Urothelium cell line (cell line): ENCODE results near the gene TNRC6C.

ENCODE experiments used
- DNase-seq: peaks from one replicate; pipeline ENCODE4 v3.0.0; 2011; ENCODE audit warnings: low spot score, mixed read lengths
- FAIRE-seq: peaks from 2 replicates; lab custom pipeline; 2011; peaks lifted over from hg19 to GRCh38; lab: Jason Lieb, UNC

TNRC6C gene

GRCh38 chr17:78121801-78122215 is 163.3 kb downstream of the TNRC6C start:
- FAIRE-seq = no peak

GRCh38 chr17:78122216-78122930 is 163.9 kb downstream of the TNRC6C start:
- FAIRE-seq = no peak
- no peak for DNase-seq

More at GRCh38 chr17:78121801-78122215, 163.3 kb downstream of the TNRC6C start:
- no peak for DNase-seq

DNA sequence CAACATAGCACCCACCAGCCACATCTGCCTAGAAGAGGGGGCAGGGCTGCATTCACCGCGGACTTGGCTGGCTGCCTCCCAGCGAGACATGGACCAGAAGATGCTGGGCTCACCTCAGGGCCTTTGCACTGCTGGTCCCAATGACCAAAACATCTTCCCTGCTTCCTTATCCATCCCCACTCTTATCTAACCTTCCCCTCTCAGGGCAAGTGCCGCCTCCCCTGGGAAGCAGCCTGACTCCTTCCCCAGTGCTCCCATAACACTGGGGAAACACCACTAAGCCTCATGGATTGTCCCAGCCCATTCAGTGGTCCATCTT is 164.4 kb downstream of the TNRC6C start:
- DNase-seq (no peak), FAIRE-seq (no peak)

GRCh38 chr17:78123258-78123929 is 164.9 kb downstream of the TNRC6C start:
- FAIRE-seq (peak; percentile 97), DNase-seq (no peak)

DNA sequence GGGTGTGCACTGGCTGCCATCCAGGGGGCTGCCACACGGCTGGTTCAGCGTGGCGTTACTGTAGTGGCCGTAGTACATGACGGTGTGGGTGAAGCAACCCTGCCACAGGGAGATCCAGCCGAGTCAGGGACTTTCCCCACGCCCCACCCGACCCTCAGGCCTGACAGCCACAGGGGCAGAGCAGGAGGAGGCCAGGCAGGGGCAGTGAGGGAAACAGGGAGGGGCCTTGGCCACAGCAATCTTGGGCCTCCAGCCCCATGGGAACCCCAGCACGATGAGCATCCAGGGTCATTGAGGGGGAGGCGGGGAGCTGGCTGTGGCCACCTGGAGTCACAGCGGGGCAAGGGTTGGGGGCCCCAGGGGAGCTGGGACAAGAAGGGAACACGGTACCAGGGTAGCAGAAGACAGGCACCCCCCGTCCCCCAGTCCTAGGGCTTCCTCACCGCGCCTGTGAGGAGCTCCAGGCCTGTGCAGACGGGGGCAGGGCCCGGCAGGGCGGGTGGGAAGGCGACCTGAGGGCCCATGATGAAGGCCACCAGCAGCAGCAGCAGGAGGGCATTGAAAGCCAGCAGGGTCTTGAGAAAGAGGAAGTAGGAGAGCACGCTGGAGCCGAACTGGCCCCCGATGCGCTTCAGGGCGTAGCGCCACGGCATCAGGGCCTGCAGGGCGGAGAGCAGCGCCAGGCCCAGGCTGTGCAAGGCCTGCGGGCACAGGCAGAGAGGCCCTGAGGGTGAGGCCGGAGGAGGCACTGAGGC is 165.8 kb downstream of the TNRC6C start:
- FAIRE-seq = no peak
- no peak for DNase-seq

DNA sequence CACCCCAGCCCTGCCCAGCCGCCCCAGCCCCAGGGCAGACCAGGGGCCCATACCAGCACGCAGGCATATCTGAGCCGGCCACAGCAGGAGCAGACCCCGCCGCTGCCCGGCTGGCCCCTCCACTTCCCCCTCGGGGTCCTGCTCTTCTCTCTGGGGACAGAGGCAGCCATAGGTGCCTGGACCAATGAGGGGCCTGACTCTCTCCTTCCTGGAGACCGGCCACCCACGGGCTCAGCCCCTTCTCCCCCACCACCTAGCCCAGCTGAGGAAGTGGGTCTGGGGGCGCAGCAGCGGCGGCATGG is 166.3 kb downstream of the TNRC6C start:
- FAIRE-seq (no peak), DNase-seq (no peak)

DNA sequence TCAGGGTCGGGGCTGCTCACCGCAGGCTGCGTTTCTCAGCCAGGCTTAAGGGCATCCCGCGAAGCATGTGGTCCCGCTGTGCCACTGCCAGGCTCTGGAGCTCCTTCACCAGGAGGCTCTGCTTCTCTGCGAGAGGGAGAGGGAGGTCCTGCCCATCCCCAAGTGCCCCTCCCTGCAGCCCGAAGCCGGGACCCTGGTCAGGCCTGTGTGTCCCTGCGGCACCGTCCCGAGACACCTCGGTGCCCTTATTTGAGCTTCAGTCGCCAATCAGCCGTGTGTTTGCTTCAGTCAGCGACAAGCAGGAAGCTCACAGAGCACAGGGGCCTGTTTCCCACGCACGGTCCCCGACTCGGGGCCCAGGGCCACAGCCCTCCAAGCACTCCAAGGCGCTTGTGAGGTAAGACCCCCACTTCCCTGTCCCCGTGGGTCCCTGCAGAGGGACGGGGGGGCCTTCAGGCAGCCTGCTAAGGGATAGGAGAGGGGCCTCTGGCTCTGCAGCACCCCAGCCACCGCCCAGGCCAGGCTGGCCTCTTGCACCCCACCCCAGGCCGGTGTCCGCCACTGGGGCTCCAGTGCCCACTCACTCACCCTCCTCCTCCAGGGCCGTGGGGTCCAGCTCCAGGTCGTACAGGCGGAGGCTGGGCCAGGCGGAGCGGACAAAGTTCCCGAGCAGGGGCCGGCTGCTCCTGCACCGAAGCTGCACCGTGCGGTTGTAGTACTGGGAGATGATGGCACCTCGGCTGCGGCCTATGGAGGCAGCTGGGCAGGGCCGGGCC is 166.8 kb downstream of the TNRC6C start:
- no peak for DNase-seq
- FAIRE-seq = no peak

DNA sequence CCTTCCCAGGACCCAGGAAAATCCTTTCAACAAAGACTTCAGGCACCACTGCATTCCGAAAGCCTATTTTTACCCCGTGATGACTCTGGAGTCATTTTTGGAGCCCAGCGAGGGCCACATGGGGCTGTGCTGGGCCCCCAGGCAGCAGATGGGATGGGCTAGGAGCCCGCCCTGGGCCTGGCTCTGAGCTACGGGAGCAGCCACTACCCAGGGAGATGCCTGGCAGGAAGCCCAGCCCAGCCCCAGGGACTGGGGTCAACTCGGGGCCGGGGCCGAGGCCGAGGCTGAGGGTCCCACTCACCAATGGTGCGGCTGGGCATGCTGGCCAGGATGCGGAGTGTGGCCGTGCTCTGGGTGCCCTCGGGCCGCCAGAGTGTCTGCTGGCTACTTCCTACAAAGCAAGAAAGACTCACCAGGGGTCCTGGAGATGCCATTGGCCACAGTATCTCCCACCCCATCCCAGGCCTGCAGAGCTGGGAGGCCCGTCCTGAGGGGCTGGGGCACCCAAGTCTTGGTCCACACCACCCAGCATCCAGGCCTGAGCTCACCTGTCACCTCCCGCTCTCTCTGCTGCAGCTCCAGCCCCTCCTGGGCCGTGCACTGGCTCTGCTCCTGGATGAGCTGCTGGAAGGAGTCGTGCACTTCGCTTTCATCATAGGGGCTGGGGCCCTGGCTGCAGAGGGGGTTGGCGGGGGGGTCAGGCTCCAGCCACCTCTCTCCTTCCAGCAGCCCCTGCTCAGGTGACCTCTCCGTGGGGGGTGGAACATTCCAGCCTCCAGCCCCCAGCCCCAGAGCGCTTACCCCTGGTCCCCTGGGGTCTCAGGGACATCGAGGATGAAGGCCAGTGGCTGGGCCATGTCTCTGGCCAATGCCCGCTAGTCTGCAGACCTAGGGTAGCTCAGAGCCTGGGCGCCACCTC is 167.7 kb downstream of the TNRC6C start:
- DNase-seq (no peak), FAIRE-seq (no peak)

- FAIRE-seq (no peak), DNase-seq (no peak)
These were observed 168.4 kb downstream of the TNRC6C start for GRCh38 chr17:78126895-78127238.

GRCh38 chr17:78127239-78127887 is 168.9 kb downstream of the TNRC6C start:
- FAIRE-seq = no peak
- no peak for DNase-seq

DNA sequence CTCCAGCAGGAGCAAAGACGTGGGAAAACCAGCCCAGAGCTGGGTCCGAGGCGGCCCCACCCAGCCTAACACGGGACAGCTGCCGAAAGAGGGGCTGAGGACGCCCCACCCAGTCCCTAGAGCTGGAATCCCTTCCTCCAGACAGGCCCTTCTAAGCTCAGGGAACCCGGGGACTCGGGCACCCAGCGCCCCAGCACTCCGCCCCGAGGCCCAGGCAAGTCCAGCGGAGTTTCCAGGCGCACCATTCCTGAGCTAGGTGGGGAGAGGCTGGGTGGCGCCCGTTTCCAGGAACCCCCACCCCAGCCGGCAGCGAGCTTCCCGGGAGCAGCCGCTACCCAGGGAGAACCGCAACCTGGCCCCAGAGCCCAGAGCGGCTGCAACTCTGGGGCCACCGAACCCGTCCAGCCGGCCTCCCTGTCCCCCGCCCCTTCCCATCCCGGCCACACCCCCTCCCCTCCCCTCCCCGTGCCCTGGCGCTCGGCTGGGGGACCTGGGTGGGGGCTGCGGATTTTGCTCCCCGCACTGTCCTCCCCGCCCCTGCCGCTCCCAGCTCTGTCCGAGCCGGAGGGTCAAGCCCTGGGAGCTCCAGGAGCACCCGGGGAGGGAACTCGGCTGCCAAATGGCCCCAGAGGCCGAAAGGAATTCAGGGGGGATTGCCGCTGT is 169.5 kb downstream of the TNRC6C start:
- FAIRE-seq (no peak), DNase-seq (peak; percentile 58)

GRCh38 chr17:78128551-78129350 is 170.2 kb downstream of the TNRC6C start, which contains the start of gene TMC6:
TMC6 (minus strand) TSS chr17:78128755; CDS start chr17:78126832, 1,923 bp downstream.
- FAIRE-seq = peak; percentile 94
- DNase-seq = peak; percentile 93

DNA sequence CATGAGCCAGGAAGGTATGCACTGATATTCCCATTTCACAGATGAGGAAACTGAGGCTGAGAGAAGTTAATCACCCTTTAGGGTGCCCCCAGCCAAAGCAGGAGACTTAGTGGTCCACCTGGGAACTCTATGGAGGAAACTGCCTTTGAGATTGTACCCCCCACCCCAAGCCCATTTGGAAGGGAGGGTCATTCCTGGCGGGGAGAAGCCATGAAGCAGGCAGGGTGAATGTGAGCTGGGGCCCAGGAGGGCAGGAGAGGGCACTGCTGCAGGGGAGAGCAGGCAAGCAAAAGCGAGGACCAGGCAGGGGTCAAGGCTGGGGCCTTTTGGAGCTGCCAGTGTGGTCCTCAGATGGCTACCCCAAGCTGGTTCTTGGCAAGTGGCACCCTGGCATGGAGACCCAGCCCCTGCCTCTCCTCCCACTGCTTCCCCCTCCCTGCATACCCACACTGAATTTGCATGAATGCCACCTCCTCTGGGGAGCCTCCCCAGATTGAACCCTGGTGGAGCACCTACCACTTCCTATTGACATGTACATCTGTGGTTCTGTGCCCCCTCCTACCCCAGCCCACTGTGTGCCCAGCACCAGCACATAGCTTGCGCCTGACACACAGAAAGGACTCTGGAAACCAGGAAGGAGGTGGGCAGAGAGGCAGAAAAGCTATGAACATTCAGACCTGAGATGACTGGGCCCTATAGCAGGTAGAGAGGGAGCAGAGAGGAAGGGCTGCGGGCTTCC is 171.0 kb downstream of the TNRC6C start:
- no peak for FAIRE-seq
- no peak for DNase-seq

GRCh38 chr17:78130090-78130436 is 171.6 kb downstream of the TNRC6C start:
- DNase-seq (no peak), FAIRE-seq (no peak)

DNA sequence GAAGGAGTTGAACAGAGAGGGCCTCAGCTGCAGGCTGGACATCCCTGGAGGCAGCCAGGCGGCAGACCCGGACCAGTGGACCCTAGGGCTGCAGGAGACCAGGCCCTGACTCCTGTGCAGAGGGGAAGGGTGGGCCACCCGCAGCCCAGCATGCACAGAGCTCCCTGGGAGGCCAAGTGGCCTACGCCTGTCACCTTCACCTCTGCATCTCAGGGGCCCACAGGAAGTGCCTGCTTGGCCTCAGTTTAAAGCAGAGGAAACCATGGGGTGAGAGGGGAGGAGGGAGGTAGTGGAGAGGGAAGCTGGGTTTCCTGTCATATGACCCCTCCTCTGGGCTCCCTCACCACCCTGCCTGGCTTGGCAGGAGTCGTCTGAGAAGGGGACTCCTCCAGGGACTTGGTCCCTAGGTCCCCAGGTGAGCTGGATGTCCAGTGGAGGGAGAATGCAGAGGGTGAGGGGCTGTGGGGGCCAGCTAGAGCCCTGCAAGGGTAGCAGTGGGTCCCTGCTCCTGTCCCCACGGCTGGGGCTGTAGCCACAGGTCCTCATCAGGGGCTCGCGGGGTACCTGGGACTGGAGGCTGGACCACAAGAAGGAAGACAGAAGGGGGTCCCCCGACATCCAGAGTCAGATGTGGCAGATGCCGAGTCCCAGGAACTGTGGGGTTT is 172.1 kb downstream of the TNRC6C start, which contains the start of gene TMC8:
Gene TMC8, plus strand, starts transcription at position 335 of the 665 bp plus-strand sequence. CDS start 818 bp downstream, outside the sequence.
- FAIRE-seq = no peak
- DNase-seq = no peak

GRCh38 chr17:78131172-78132083 is 172.9 kb downstream of the TNRC6C start:
- FAIRE-seq = no peak

More at GRCh38 chr17:78131172-78132083, 172.9 kb downstream of the TNRC6C start:
- no peak for DNase-seq
